Stimulated activated CD8-positive, alpha-beta memory T cell treated with anti-CD3 and anti-CD28 coated beads, Interleukin-12 subunit alpha, Interleukin-12 subunit beta, amount 100 ng/mL, for 24 hours (primary cell): Measurements from ENCODE around the gene SBF1.
A peak's percentile ranks its signal among the peaks of the same experiment; 100 is the strongest.
"Not testable (repeated sequence)": the region's sequence is repeated elsewhere in the genome, so short reads cannot be mapped to it uniquely, and the experiment has no call there.

ENCODE experiments used
- DNase-seq: peaks from one replicate; pipeline ENCODE4 v3.0.0-alpha.2; 2020; ENCODE audit errors: extremely low read depth

Gene SBF1

GRCh38 chr22:50474710-50475651 lies at the start of gene SBF1:
Gene SBF1 (minus strand): TSS chr22:50475035. CDS start chr22:50474840, 195 bp downstream.
- DNase-seq = peak; percentile 73

- DNase-seq = no peak
These were observed 49.2 kb upstream of the SBF1 start for GRCh38 chr22:50523806-50524675.

GRCh38 chr22:50523458-50523805 lies 48.6 kb upstream of the SBF1 start:
- no peak for DNase-seq

- DNase-seq = no peak
These were observed 48.1 kb upstream of the SBF1 start for GRCh38 chr22:50522806-50523438.

- no peak for DNase-seq
These were observed 47.5 kb upstream of the SBF1 start for GRCh38 chr22:50522208-50522805.

GRCh38 chr22:50521710-50522109 lies 46.9 kb upstream of the SBF1 start:
- DNase-seq = no peak

GRCh38 chr22:50520826-50521453 lies 46.1 kb upstream of the SBF1 start:
- DNase-seq = no peak

GRCh38 chr22:50520184-50520583 lies 45.3 kb upstream of the SBF1 start:
- DNase-seq = not testable (repeated sequence)

GRCh38 chr22:50519151-50519550 lies 44.3 kb upstream of the SBF1 start:
- DNase-seq = no peak

GRCh38 chr22:50518606-50519005 lies 43.8 kb upstream of the SBF1 start:
- no peak for DNase-seq

GRCh38 chr22:50517495-50518260 lies 42.8 kb upstream of the SBF1 start:
- DNase-seq = no peak

- DNase-seq = no peak
These were observed 42.1 kb upstream of the SBF1 start for GRCh38 chr22:50516891-50517290.

- DNase-seq = no peak
These were observed 41.2 kb upstream of the SBF1 start for GRCh38 chr22:50516068-50516467.

- no peak for DNase-seq
These were observed 38.3 kb upstream of the SBF1 start for GRCh38 chr22:50513175-50513574.

- no peak for DNase-seq
These were observed 34.1 kb upstream of the SBF1 start for GRCh38 chr22:50508897-50509296.

- peak; percentile 90 for DNase-seq
These were observed 33.4 kb upstream of the SBF1 start, which contains the start of gene NCAPH2 for GRCh38 chr22:50507991-50508884. Gene NCAPH2 (plus strand): TSS chr22:50508224. CDS start chr22:50508338, 114 bp downstream.

- DNase-seq = peak; percentile 83
These were observed 32.7 kb upstream of the SBF1 start, which contains the start of gene LMF2 for GRCh38 chr22:50507421-50507990. Gene LMF2 (minus strand): TSS chr22:50507702. CDS start chr22:50507675, 27 bp downstream.

GRCh38 chr22:50506611-50507420 lies 32.0 kb upstream of the SBF1 start:
- no peak for DNase-seq
